ENCODE data around the gene ADCK2. TPM values are rescaled to one million over a fixed set of nuclear protein-coding genes. Genes with fewer than 3 reads are reported as not detected.
"Not testable (repeated sequence)": the region's sequence is repeated elsewhere in the genome, so short reads cannot be mapped to it uniquely, and the experiment has no call there.

ADCK2 gene
- 10 to 100 TPM; 10.8 to 33.9 (median 16.6) TPM for total RNA-seq
- polyA plus RNA-seq, result 1 to 10 TPM; 6.8 to 9.9 (median 7.2) TPM
- long read RNA-seq, donor 1, transcript ADCK2-201 (8 exons, 2,377 nt), result major isoform, 5 of 5 reads
- long read RNA-seq, donor 1, partial matches to known transcripts, result 0 of 5 reads
- long read RNA-seq, donor 1, other reads (novel, unspliced or antisense), result 0 of 5 reads
- long read RNA-seq, donor 2, partial matches to known transcripts, result 5 of 7 reads
- long read RNA-seq, donor 2, other reads (novel, unspliced or antisense), result 0 of 7 reads
- long read RNA-seq, donor 3, partial matches to known transcripts, result 0 of 1 reads
- long read RNA-seq, donor 3, other reads (novel, unspliced or antisense), result 0 of 1 reads
- long read RNA-seq, donor 4, partial matches to known transcripts, result 1 of 2 reads
- long read RNA-seq, donor 4, other reads (novel, unspliced or antisense), result 0 of 2 reads
- long read RNA-seq, donor 5, transcript ADCK2-201 (8 exons, 2,377 nt), result major isoform, 49 of 51 reads
- long read RNA-seq, donor 5, partial matches to known transcripts, result 0 of 51 reads
- long read RNA-seq, donor 5, other reads (novel, unspliced or antisense), result 2 of 51 reads
- long read RNA-seq, donor 6, partial matches to known transcripts, result 2 of 6 reads
- long read RNA-seq, donor 6, other reads (novel, unspliced or antisense), result 0 of 6 reads
- long read RNA-seq, donor 7, partial matches to known transcripts, result 0 of 4 reads
- long read RNA-seq, donor 7, other reads (novel, unspliced or antisense), result 0 of 4 reads
- long read RNA-seq, donor 8, transcript ADCK2-201 (8 exons, 2,377 nt), result major isoform, 11 of 11 reads
- long read RNA-seq, donor 8, partial matches to known transcripts, result 0 of 11 reads
- long read RNA-seq, donor 8, other reads (novel, unspliced or antisense), result 0 of 11 reads
- long read RNA-seq, donor 9, partial matches to known transcripts, result 0 of 2 reads
- long read RNA-seq, donor 9, other reads (novel, unspliced or antisense), result 0 of 2 reads
- long read RNA-seq, donor 10, transcript ADCK2-201 (8 exons, 2,377 nt), result major isoform, 5 of 11 reads
- long read RNA-seq, donor 10, partial matches to known transcripts, result 6 of 11 reads
- long read RNA-seq, donor 10, other reads (novel, unspliced or antisense), result 0 of 11 reads

- Histone ChIP-seq H3K9me3 (replicated peaks in 1 of 3) (no peaks in the 10 kb centered on the region), H3K27me3 (no peaks in the 10 kb centered on the region), H3K4me3 (peak within 1 kb of the TSS in 3 of 4 donors; percentile 13 to 98 (median 51)), H3K4me1 (replicated peaks in 1 of 2) (peaks cover 0 to 13% of the 10 kb centered on the region in 2 donors), H3K27ac (peak within 1 kb of the TSS in 3 of 5 donors; percentile 62 to 77 (median 71)), H3K36me3 (replicated peaks in 1 of 2) (no peaks in the 10 kb centered on the region)
- peak; percentile 42 to 68 (median 49) for DNase-seq
- WGBS, 4 donors, result 0 to 2% (median 1%) methylated on average over 5 to 41 of the region's 41 CpGs
- intact Hi-C loops (cut with DNase I), result no loop called here
- TF ChIP-seq CTCF (IDR thresholded peaks at IDR 0.05), result no peak
- TF ChIP-seq POLR2A (IDR thresholded peaks at IDR 0.05), result peak in 1 of 2 donors; percentile 38
Observed at GRCh38 chr7:140672382-140673062, at the start of gene ADCK2. ADCK2 (plus strand) TSS chr7:140672945; CDS start chr7:140673331, 386 bp downstream.

GRCh38 chr7:140623980-140624379 is 48.8 kb upstream of the ADCK2 start:
- TF ChIP-seq CTCF (IDR thresholded peaks at IDR 0.05) (no peak), POLR2A (IDR thresholded peaks at IDR 0.05) (no peak)
- Histone ChIP-seq H3K27me3 (no peaks in the 10 kb centered on the region), H3K36me3 (replicated peaks in 1 of 2) (no peaks in the 10 kb centered on the region), H3K4me1 (replicated peaks in 1 of 2) (peaks cover 0 to 4% of the 10 kb centered on the region in 2 donors), H3K27ac (peak overlapping the region in 2 of 5 donors; percentile 59 to 70), H3K9me3 (replicated peaks in 1 of 3) (no peaks in the 10 kb centered on the region), H3K4me3 (no peak overlapping the region)
- intact Hi-C loops (cut with DNase I), result no loop called here
- 45 to 70% (median 63%) methylated on average over 6 of the region's 6 CpGs for WGBS, 4 donors
- peak in 2 of 7 donors; percentile 31 to 60 for DNase-seq

- H3K4me1 ChIP-seq (replicated peaks in 1 of 2), result peaks cover 0 to 4% of the 10 kb centered on the region in 2 donors
- TF ChIP-seq CTCF (IDR thresholded peaks at IDR 0.05) (no peak), POLR2A (IDR thresholded peaks at IDR 0.05) (no peak)
- WGBS, 4 donors, result 73 to 78% (median 76%) methylated on average over 11 of the region's 11 CpGs
- peak overlapping the region in 2 of 5 donors; percentile 59 to 83 for H3K27ac ChIP-seq
- no peak overlapping the region for H3K4me3 ChIP-seq
- H3K9me3 ChIP-seq (replicated peaks in 1 of 3), result no peaks in the 10 kb centered on the region
- intact Hi-C loops (cut with DNase I), result no loop called here
- no peak for DNase-seq
- H3K36me3 ChIP-seq (replicated peaks in 1 of 2), result no peaks in the 10 kb centered on the region
- no peaks in the 10 kb centered on the region for H3K27me3 ChIP-seq
Observed at GRCh38 chr7:140624392-140625191, 48.2 kb upstream of the ADCK2 start.

GRCh38 chr7:140625192-140625558 is 47.6 kb upstream of the ADCK2 start:
- H3K36me3 ChIP-seq (replicated peaks in 1 of 2); DNase-seq; intact Hi-C loops (cut with DNase I); H3K9me3 ChIP-seq (replicated peaks in 1 of 3); H3K4me1 ChIP-seq (replicated peaks in 1 of 2); H3K4me3 ChIP-seq; H3K27me3 ChIP-seq: not testable (repeated sequence)
- 91 to 94% (median 92%) methylated on average over 10 of the region's 10 CpGs for WGBS, 4 donors
- peak overlapping the region in 2 of 5 donors; percentile 15 to 83 for H3K27ac ChIP-seq
